K562 (cell line): ENCODE results near the gene SLC9B1. TPM values are rescaled to one million over a fixed set of nuclear protein-coding genes. Genes with fewer than 3 reads are reported as not detected.
A peak's percentile ranks its signal among the peaks of the same experiment; 100 is the strongest.

Source experiments
- ADNP ChIP-seq: fragments of 200-800 bp; sonication (Bioruptor generic); IDR thresholded peaks from 2 replicates; pipeline ENCODE4 v1.6.1; 2016; ENCODE audit warnings: missing genetic modification characterization, missing compliant biosample characterization
- CBFA2T3 ChIP-seq: fragments of 450-650 bp; IDR thresholded peaks from 2 replicates; pipeline ENCODE4 v1.6.1; 2017
- CEBPB ChIP-seq: fragments of 450-650 bp; IDR thresholded peaks from 2 replicates; pipeline ENCODE4 v1.6.1; 2016; ENCODE audit warnings: missing genetic modification characterization, missing compliant biosample characterization
- CEBPZ ChIP-seq: fragments of 150-350 bp; IDR thresholded peaks from 2 replicates; pipeline ENCODE4 v1.6.1; 2014; ENCODE audit warnings: low read depth, mild to moderate bottlenecking, low read length, borderline replicate concordance
- DEAF1 ChIP-seq: fragments of 450-650 bp; formaldehyde crosslinking; IDR thresholded peaks from 2 replicates; pipeline ENCODE4 v1.4.0; 2020; ENCODE audit warnings: mild to moderate bottlenecking, moderate library complexity
- NCOA1 ChIP-seq: fragments of 450-650 bp; IDR thresholded peaks from 2 replicates; pipeline ENCODE4 v1.6.1; 2016; ENCODE audit warnings: low read depth
- NCOR1 ChIP-seq: fragments of 450-650 bp; IDR thresholded peaks from 2 replicates; pipeline ENCODE4 v1.6.1; 2016; ENCODE audit warnings: mild to moderate bottlenecking, moderate library complexity
- NFATC3 ChIP-seq: fragments of 450-650 bp; IDR thresholded peaks from 2 replicates; pipeline ENCODE4 v1.6.1; 2017; ENCODE audit warnings: mild to moderate bottlenecking
- PHF21A ChIP-seq: fragments of 450-650 bp; IDR thresholded peaks from 2 replicates; pipeline ENCODE4 v1.6.1; 2017; ENCODE audit warnings: low read depth, borderline replicate concordance
- SNAPC5 ChIP-seq: fragments of 250-450 bp; sonication (Bioruptor Pico); IDR thresholded peaks from 2 replicates; pipeline ENCODE4 v1.8.0; 2021; ENCODE audit warnings: moderate library complexity, mild to moderate bottlenecking, inconsistent platforms
- TAF9B ChIP-seq: fragments of 450-650 bp; IDR thresholded peaks from 2 replicates; pipeline ENCODE4 v1.6.1; 2018; ENCODE audit warnings: mild to moderate bottlenecking; ENCODE audit not compliant: partially characterized antibody
- ZBTB40 ChIP-seq, 2 experiments: fragments of 450-650 bp in 1 of 2; sonication (generic) in 1 of 2; formaldehyde crosslinking in 1 of 2; IDR thresholded peaks; 2 replicates each; pipeline versions ENCODE4 v1.7.1 to v1.9.0; 2016 to 2022; ENCODE audit warnings: inconsistent platforms in 1 of 2, mild to moderate bottlenecking in 1 of 2, missing genetic modification reagents in 1 of 2
- polyA plus RNA-seq, 8 experiments: library from polyadenylated mRNA; depleted of rRNA in 4 of 8; stranded (reverse) in 5 of 8; unstranded in 3 of 8; fragments of >200 nt; fragmentation: Nextera tagmentation in 2 of 8; fragmentation: Illumina TruSeq in 1 of 8; extraction: Ambion mirVana in 2 of 8; extraction: Trizol in 1 of 8; gene quantifications; 2 replicates each; pipeline versions ENCODE4 v1.2.1 to v1.2.3, GENCODE V29; 2011 to 2014; ENCODE audit warnings: inconsistent platforms in 1 of 8, missing spikeins in 1 of 8
- total RNA-seq, 7 experiments: library from RNA; depleted of rRNA in 6 of 7; stranded (reverse); fragments of >200 nt in 6 of 7; fragmentation: Illumina TruSeq in 2 of 7; extraction: Trizol in 2 of 7; gene quantifications; 2 replicates each; pipeline versions ENCODE4 v1.2.1 to v1.2.3, GENCODE V29; 2011 to 2021; ENCODE audit warnings: low replicate concordance in 1 of 7

The SLC9B1 gene
- total and polyA plus RNA-seq, 9 of the 15 experiments (the other 6 are each of a cell fraction or from before 2014, with no cell fraction given): 0.21 to 1.3 (median 0.51) TPM

GRCh38 chr4:102868153-102868780 lies 151.2 kb downstream of the SLC9B1 start (continued):
- TF ChIP-seq ZBTB40 (IDR thresholded peaks at IDR 0.05) (0 out of 2 replicates have a peak, but pooled peaks have one; percentile 41), ZBTB40 (CRISPR knock-in tag; IDR thresholded peaks at IDR 0.05) (no peak), CEBPB (tag) (peak; percentile 53), SNAPC5 (CRISPR knock-in tag) (no peak), TAF9B (peak; percentile 2), PHF21A (no peak), CBFA2T3 (peak; percentile 39; the same call in 1 of the 2 replicates), CEBPZ (no peak), NFATC3 (0 out of 2 replicates have a peak, but pooled peaks have one; percentile 36), NCOA1 (0 out of 2 replicates have a peak, but pooled peaks have one; percentile 10), DEAF1 (CRISPR knock-in tag) (0 out of 2 replicates have a peak, but pooled peaks have one; percentile 5), ADNP (peak; percentile 91), NCOR1 (no peak)
